Esophagus squamous epithelium (tissue), 5 donors: ENCODE results near the gene GAS2. TPM values are rescaled to one million over a fixed set of nuclear protein-coding genes. Genes with fewer than 3 reads are reported as not detected.

ENCODE experiments used
- DNase-seq: peaks from one replicate; lab custom pipeline; 2025; lab: John Stamatoyannopoulos, UW
- H3K27ac ChIP-seq, 4 donors: fragments of 200-600 bp; sonication (generic); one replicate each; pipeline ENCODE4 v1.5.1; 2016 to 2019; ENCODE audit warnings: mild to moderate bottlenecking in 1 of 4
- H3K27me3 ChIP-seq, 4 donors: fragments of 200-600 bp; sonication (generic); 1 replicate in 3 of 4; 2 replicates in 1 of 4; pipeline versions ENCODE4 v1.5.1 to v1.6.0; 2017 to 2021; ENCODE audit warnings: antibody characterized with exemption in 1 of 4
- H3K36me3 ChIP-seq, 3 donors: fragments of 200-600 bp; sonication (generic); one replicate each; pipeline ENCODE4 v1.5.1; 2016 to 2019
- H3K4me1 ChIP-seq, 3 donors: fragments of 200-600 bp; sonication (generic); one replicate each; pipeline ENCODE4 v1.5.1; 2017 to 2019
- H3K4me3 ChIP-seq, 4 donors: fragments of 200-600 bp; sonication (generic); 1 replicate in 3 of 4; 2 replicates in 1 of 4; pipeline ENCODE4 v1.5.1; 2016 to 2019; ENCODE audit warnings: mild to moderate bottlenecking in 2 of 4, moderate library complexity in 1 of 4
- H3K9me3 ChIP-seq, 3 donors: fragments of 200-600 bp; sonication (generic); one replicate each; pipeline ENCODE4 v1.5.1; 2016 to 2019
- CTCF ChIP-seq, 6 experiments: fragments of 450-650 bp in 4 of 6; fragments of 200-600 bp in 2 of 6; sonication (generic) in 2 of 6; IDR thresholded peaks; one replicate each; pipeline ENCODE4 v1.5.1; 2016 to 2019; ENCODE audit warnings: antibody characterized with exemption in 6 of 6, mild to moderate bottlenecking in 4 of 6, moderate library complexity in 4 of 6
- POLR2A ChIP-seq, 4 donors: fragments of 450-650 bp; IDR thresholded peaks; one replicate each; pipeline ENCODE4 v1.6.1; 2017; ENCODE audit warnings: antibody characterized with exemption in 4 of 4, mild to moderate bottlenecking in 4 of 4, moderate library complexity in 3 of 4
- WGBS, 2 donors: methylation state at CpG; one replicate each; pipeline ENCODE4 v1.1.5; 2018; 5-methylcytosine and 5-hydroxymethylcytosine counted together
- intact Hi-C: fragments of 100-400 bp; cut with DNase I; formaldehyde crosslinking; loops from one replicate; pipeline ENCODE4 v1.15.0; 2022
- total RNA-seq, 4 donors: library from RNA; depleted of rRNA; stranded (reverse); fragments of >200 nt; gene quantifications; one replicate each; pipeline ENCODE4 v1.1.0, GENCODE V29; 2016
- donor health status: DM: yes; HTN: yes; CAD: no.

Gene GAS2
- total RNA-seq, 4 donors from 2014 or later, result 0.15 to 4.0 (median 2.5) TPM

GRCh38 chr11:22822203-22822602 lies 155.8 kb downstream of the GAS2 start:
- DNase-seq, result no peak
- H3K4me1 ChIP-seq, result no peaks in the 10 kb centered on the region
- peaks cover 0 to 90% (median 0%) of the 10 kb centered on the region in 3 donors for H3K36me3 ChIP-seq
- 90 to 95% methylated on average over 2 of the region's 2 CpGs for WGBS, 2 donors
- H3K27me3 ChIP-seq, result no peaks in the 10 kb centered on the region
- no peak overlapping the region for H3K27ac ChIP-seq
- TF ChIP-seq POLR2A (IDR thresholded peaks at IDR 0.05) (no peak), CTCF (IDR thresholded peaks at IDR 0.05) (no peak)
- no peak overlapping the region for H3K4me3 ChIP-seq
- intact Hi-C loops, result no loop called here
- no peaks in the 10 kb centered on the region for H3K9me3 ChIP-seq

GRCh38 chr11:22828373-22828772 lies 162.0 kb downstream of the GAS2 start:
- Histone ChIP-seq H3K27ac (no peak overlapping the region), H3K36me3 (peaks cover 0 to 34% (median 0%) of the 10 kb centered on the region in 3 donors), H3K4me1 (peaks cover 0 to 19% (median 9%) of the 10 kb centered on the region in 3 donors), H3K9me3 (no peaks in the 10 kb centered on the region), H3K4me3 (peak overlapping the region in 1 of 4 donors; percentile 97), H3K27me3 (no peaks in the 10 kb centered on the region)
- intact Hi-C loops, result no loop called here
- WGBS, 2 donors, result 62 to 69% methylated on average over 6 of the region's 6 CpGs
- no peak for TF ChIP-seq POLR2A (IDR thresholded peaks at IDR 0.05)
- no peak for TF ChIP-seq CTCF (IDR thresholded peaks at IDR 0.05)
- no peak for DNase-seq

GRCh38 chr11:22829231-22830081 lies 163.0 kb downstream of the GAS2 start, which contains the start of gene SVIP:
Gene SVIP (minus strand): TSS chr11:22829801. CDS start chr11:22829748, 53 bp downstream.
- H3K4me1 ChIP-seq, result peaks cover 0 to 19% (median 9%) of the 10 kb centered on the region in 3 donors
- no peaks in the 10 kb centered on the region for H3K27me3 ChIP-seq
- peak in 2 of 4 donors; percentile 61 to 81 for TF ChIP-seq POLR2A (IDR thresholded peaks at IDR 0.05)
- peak in 5 of 6 experiments; percentile 22 to 61 (median 45) for TF ChIP-seq CTCF (IDR thresholded peaks at IDR 0.05)
- H3K9me3 ChIP-seq, result no peaks in the 10 kb centered on the region
- WGBS, 2 donors, result 1 to 2% methylated on average over 23 of the region's 79 CpGs
- peak within 1 kb of the TSS; percentile 79 to 97 (median 86) for H3K4me3 ChIP-seq
- H3K36me3 ChIP-seq, result peaks cover 0 to 25% (median 0%) of the 10 kb centered on the region in 3 donors
- intact Hi-C loops, result no loop called here
- H3K27ac ChIP-seq, result peak within 1 kb of the TSS; percentile 82 to 91 (median 91)
- DNase-seq, result peak; percentile 84

GRCh38 chr11:22830082-22830414 lies 163.6 kb downstream of the GAS2 start:
- H3K9me3 ChIP-seq, result no peaks in the 10 kb centered on the region
- H3K27ac ChIP-seq, result no peak overlapping the region
- no peak for TF ChIP-seq CTCF (IDR thresholded peaks at IDR 0.05)
- TF ChIP-seq POLR2A (IDR thresholded peaks at IDR 0.05), result no peak
- WGBS, 2 donors, result 19 to 21% methylated on average over 2 to 4 of the region's 4 CpGs
- DNase-seq, result no peak
- peaks cover 0 to 19% (median 0%) of the 10 kb centered on the region in 3 donors for H3K36me3 ChIP-seq
- peaks cover 0 to 19% (median 9%) of the 10 kb centered on the region in 3 donors for H3K4me1 ChIP-seq
- H3K27me3 ChIP-seq, result no peaks in the 10 kb centered on the region
- H3K4me3 ChIP-seq, result peak overlapping the region; percentile 79 to 97 (median 86)
- intact Hi-C loops, result no loop called here
